ENCODE data around the gene PLB1. TPM values are rescaled to one million over a fixed set of nuclear protein-coding genes. Genes with fewer than 3 reads are reported as not detected.

Gene PLB1
- total and polyA plus RNA-seq, 8 donors = 0.45 to 18.8 (median 3.4) TPM

- Histone ChIP-seq H3K4me1 (peaks cover 10 to 30% (median 23%) of the 10 kb centered on the region in 4 donors), H3K4me3 (no peak overlapping the region), H3K36me3 (no peaks in the 10 kb centered on the region), H3K9me3 (no peaks in the 10 kb centered on the region), H3K27ac (no peak overlapping the region), H3K27me3 (no peaks in the 10 kb centered on the region)
- intact Hi-C loops (cut with DNase I; ENCODE audit: low total_unique reads) = loop anchor here (5.0 kb wide), 1 partner anchor 164 kb away; no protein-coding TSS in a partner anchor
- DNase-seq = no peak
- TF ChIP-seq POLR2A (IDR thresholded peaks at IDR 0.05) = no peak
- no peak for TF ChIP-seq EP300 (IDR thresholded peaks at IDR 0.05)
- no peak for TF ChIP-seq CTCF (IDR thresholded peaks at IDR 0.05)
- no peak for TF ChIP-seq POLR2AphosphoS5 (IDR thresholded peaks at IDR 0.05)
- WGBS, 5 donors = 52 to 71% (median 59%) methylated on average over 11 of the region's 11 CpGs
Observed at GRCh38 chr2:28593160-28593755, 97.4 kb downstream of the PLB1 start.

- TF ChIP-seq EP300 (IDR thresholded peaks at IDR 0.05) = no peak
- no peak for TF ChIP-seq CTCF (IDR thresholded peaks at IDR 0.05)
- TF ChIP-seq POLR2A (IDR thresholded peaks at IDR 0.05) = no peak
- no peak for TF ChIP-seq POLR2AphosphoS5 (IDR thresholded peaks at IDR 0.05)
- H3K4me1 ChIP-seq = peaks cover 10 to 32% (median 24%) of the 10 kb centered on the region in 4 donors
- intact Hi-C loops (cut with DNase I; ENCODE audit: low total_unique reads) = loop anchor here (5.0 kb wide), 1 partner anchor 163 kb away; no protein-coding TSS in a partner anchor
- H3K27me3 ChIP-seq = no peaks in the 10 kb centered on the region
- H3K4me3 ChIP-seq = no peak overlapping the region
- WGBS, 5 donors = 16 to 37% (median 27%) methylated on average over 9 of the region's 9 CpGs
- H3K9me3 ChIP-seq = no peaks in the 10 kb centered on the region
- no peak for DNase-seq
- peak overlapping the region in 4 of 5 donors; percentile 78 to 89 (median 87) for H3K27ac ChIP-seq
- H3K36me3 ChIP-seq = no peaks in the 10 kb centered on the region
Observed at GRCh38 chr2:28594000-28594331, 98.1 kb downstream of the PLB1 start.

DNA sequence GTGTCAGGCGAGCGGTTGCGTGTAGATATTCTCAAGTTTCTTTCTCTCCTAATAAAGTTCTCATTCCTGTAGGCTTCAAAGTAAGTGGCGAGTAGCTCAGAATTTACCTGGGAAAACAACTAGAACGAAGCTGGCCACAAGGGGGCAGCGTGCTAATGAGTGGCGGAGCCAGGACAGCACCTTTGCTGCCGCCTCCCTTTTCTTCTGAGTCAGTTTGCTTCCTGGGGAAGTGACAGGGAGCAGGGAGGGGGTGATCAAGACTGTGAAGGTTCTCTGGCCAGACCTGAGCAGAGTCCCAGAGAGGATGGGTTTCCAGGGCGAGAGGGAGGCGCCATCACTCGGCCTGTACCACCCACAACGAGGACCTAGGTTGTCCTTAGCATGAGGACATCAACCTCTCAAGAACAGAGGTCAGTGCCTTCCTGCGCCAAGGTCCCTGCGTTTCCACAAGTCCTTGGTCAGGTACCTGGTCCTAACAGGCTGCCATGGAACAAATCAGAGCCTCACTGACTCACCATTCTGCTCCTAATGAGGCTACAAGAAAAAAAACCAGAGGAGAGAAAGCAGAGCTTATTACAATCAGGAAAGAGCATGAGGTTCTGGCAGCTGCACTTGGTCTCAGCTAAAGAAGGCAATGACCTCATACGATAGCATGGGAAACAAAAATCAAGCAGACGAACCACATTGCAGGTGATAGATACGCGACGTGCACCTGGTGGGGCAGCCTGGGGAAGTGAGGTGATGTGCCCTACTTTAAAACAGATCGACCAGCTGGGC, 98.7 kb downstream of the PLB1 start:
- DNase-seq = peak; percentile 96
- intact Hi-C loops (cut with DNase I; ENCODE audit: low total_unique reads) = loop anchor here (5.0 kb wide), 1 partner anchor 163 kb away; no protein-coding TSS in a partner anchor
- H3K4me3 ChIP-seq = peak overlapping the region in 1 of 4 donors; percentile 17
- H3K27ac ChIP-seq = peak overlapping the region; percentile 63 to 89 (median 87)
- no peak for TF ChIP-seq EP300 (IDR thresholded peaks at IDR 0.05)
- no peak for TF ChIP-seq POLR2A (IDR thresholded peaks at IDR 0.05)
- peak in 6 of 7 experiments; percentile 63 to 93 (median 83) for TF ChIP-seq CTCF (IDR thresholded peaks at IDR 0.05)
- peak; percentile 44 to 84 (median 56) for TF ChIP-seq POLR2AphosphoS5 (IDR thresholded peaks at IDR 0.05)
- H3K27me3 ChIP-seq = no peaks in the 10 kb centered on the region
- H3K9me3 ChIP-seq = no peaks in the 10 kb centered on the region
- no peaks in the 10 kb centered on the region for H3K36me3 ChIP-seq
- 13 to 20% (median 18%) methylated on average over 20 of the region's 20 CpGs for WGBS, 5 donors
- H3K4me1 ChIP-seq = peaks cover 10 to 32% (median 24%) of the 10 kb centered on the region in 4 donors

GRCh38 chr2:28595323-28595722, 99.5 kb downstream of the PLB1 start:
- H3K27ac ChIP-seq = peak overlapping the region; percentile 49 to 89 (median 87)

More at GRCh38 chr2:28595323-28595722, 99.5 kb downstream of the PLB1 start:
- no peak for DNase-seq
- Histone ChIP-seq H3K4me1 (peaks cover 10 to 32% (median 24%) of the 10 kb centered on the region in 4 donors), H3K4me3 (no peak overlapping the region), H3K36me3 (no peaks in the 10 kb centered on the region), H3K9me3 (no peaks in the 10 kb centered on the region), H3K27me3 (no peaks in the 10 kb centered on the region)
- intact Hi-C loops (cut with DNase I; ENCODE audit: low total_unique reads) = no loop called here
- WGBS, 5 donors = 88 to 93% (median 92%) methylated on average over 4 of the region's 4 CpGs
- TF ChIP-seq POLR2A (IDR thresholded peaks at IDR 0.05) (no peak), POLR2AphosphoS5 (IDR thresholded peaks at IDR 0.05) (no peak), EP300 (IDR thresholded peaks at IDR 0.05) (no peak), CTCF (IDR thresholded peaks at IDR 0.05) (no peak)

Measured in stomach (tissue), 9 donors.